ENCODE results near the gene FBXL3.

The FBXL3 gene

GRCh38 chr13:77026255-77026860 is 601 bp downstream of the FBXL3 start:
- TF ChIP-seq CTCF (IDR thresholded peaks at IDR 0.05) = no peak

- no peak for TF ChIP-seq CTCF (IDR thresholded peaks at IDR 0.05)
Measured at GRCh38 chr13:77022341-77022740, 4.6 kb downstream of the FBXL3 start.

GRCh38 chr13:77019756-77020155 is 7.2 kb downstream of the FBXL3 start:
- no peak for TF ChIP-seq CTCF (IDR thresholded peaks at IDR 0.05)

- TF ChIP-seq CTCF (IDR thresholded peaks at IDR 0.05) = no peak; the same call in 1 of the 2 replicates
Measured at GRCh38 chr13:77016888-77017623, 9.9 kb downstream of the FBXL3 start.

GRCh38 chr13:77016251-77016812 is 10.6 kb downstream of the FBXL3 start:
- no peak for TF ChIP-seq CTCF (IDR thresholded peaks at IDR 0.05)

GRCh38 chr13:77014906-77015685 is 11.9 kb downstream of the FBXL3 start:
- TF ChIP-seq CTCF (IDR thresholded peaks at IDR 0.05) = no peak

GRCh38 chr13:77013853-77014542 is 13.0 kb downstream of the FBXL3 start:
- TF ChIP-seq CTCF (IDR thresholded peaks at IDR 0.05) = no peak
